Ramos (cell line): ENCODE measurements around the gene ACOXL.
"Not testable (repeated sequence)": the region's sequence is repeated elsewhere in the genome, so short reads cannot be mapped to it uniquely, and the experiment has no call there.

Source experiments
- in situ Hi-C: fragments of 300-500 bp; cut with MboI; formaldehyde crosslinking; loops from one replicate; pipeline ENCODE4 v1.14.3; 2022; ENCODE audit warnings: low sequenced_read_pairs; ENCODE audit not compliant: unreplicated experiment

The ACOXL gene

DNA sequence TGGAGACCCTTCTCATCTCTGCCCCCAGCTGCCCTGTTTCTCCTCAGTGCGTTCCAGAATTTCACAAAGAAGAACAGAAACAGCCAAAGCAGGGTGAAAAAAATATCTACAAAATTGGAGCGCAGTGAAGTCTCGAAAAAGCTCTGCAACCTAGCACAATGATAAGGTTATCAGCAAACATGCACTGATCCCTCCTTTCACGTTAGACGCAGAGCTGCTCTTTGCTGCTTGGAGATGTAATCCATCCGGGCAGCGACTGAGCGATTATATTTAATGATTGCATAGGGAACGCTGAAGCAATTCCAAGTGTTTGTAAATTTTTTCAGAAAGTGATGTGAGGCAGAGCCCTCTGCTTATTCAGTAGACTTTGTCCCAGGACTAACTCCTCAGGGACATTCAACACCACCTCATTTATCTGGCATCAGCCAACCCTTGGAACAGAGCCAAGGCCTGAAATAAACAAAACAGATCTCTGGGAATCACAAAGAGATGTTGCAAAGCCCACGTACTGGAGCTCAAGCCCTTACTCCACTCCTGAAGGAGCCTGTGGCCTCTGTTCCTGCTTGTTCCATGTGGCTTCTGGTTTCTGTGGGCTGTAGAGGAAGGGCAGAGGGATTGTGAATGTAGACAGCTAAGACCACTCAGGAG lies 215.8 kb downstream of the ACOXL start:
- in situ Hi-C loops, result no loop called here

DNA sequence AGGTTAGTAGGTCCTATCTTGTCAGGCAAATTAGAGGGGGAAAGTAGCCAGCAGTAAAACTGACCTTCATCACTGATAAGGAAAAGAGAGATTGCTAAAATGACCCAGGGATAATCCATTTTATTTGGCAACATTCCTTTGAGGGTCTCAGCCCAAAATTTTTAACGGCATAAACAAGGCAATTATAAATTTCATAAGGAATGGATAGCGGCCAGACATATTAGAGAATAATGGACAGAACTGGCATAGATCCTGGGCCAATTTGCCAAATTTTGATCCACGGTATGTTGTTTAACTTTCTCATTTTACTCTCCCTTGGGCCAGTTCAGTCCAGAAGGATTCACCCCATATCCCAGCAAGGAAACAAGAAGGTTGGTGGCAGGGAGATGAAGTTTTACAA lies 217.9 kb downstream of the ACOXL start:
- in situ Hi-C loops, result no loop called here

DNA sequence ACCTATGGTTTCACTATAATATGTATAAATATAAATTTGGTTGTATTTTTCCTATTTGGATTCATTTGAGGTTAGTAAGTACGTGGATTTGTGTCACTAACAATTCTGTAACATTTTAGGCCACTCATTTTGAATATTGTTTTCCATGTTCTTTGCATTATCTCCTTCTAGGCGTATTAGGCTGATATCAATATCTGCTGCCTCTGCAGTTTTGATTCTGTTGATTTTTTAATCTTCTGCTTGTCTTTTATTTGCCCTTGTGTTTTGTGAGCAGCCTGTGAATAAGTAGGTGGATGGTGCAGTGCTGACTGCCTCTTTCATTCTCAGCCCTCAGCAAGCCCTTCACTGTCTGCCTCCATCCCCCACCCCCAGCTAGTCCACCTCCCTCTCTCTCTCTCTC lies 222.7 kb downstream of the ACOXL start:
- in situ Hi-C loops, result no loop called here

DNA sequence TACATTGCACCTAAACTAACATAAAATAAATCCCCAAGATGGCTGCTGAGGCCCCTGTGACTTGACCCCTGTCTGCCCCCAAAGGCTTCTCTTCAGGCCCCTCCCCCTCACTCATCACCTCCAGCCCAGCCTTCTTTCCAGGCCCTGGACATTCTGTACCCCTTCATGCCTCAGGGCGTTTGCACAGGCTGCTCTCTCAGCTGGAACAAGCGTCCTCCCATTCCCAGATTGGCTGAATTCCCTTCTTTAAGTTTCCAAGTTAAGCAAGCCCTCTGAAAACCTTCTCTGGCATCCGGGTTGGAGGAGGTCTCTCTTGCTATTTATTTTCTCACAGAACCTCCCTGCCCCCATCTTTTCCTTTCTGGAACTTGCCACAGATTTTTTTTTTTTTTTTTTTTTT lies 223.2 kb downstream of the ACOXL start:
- in situ Hi-C loops, result no loop called here

DNA sequence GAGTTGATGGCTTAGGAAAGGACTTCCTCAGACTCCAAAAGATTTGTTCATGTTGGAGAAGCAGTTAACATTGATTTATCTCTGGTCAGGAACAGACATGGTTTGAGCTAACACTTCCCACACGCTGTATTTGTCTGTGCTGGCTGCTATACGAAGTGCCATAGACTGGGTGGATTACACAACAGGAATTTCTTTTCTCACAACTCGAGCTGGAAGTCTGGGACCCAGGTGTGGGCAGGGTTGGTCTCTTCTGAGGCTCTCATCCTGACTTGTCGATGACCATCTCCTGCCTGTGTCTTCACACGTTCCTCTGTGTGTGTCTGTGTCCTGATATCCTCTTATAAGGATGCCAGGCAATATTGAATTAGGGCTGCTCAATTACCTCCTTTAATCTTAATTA lies 224.9 kb downstream of the ACOXL start:
- in situ Hi-C loops, result no loop called here

DNA sequence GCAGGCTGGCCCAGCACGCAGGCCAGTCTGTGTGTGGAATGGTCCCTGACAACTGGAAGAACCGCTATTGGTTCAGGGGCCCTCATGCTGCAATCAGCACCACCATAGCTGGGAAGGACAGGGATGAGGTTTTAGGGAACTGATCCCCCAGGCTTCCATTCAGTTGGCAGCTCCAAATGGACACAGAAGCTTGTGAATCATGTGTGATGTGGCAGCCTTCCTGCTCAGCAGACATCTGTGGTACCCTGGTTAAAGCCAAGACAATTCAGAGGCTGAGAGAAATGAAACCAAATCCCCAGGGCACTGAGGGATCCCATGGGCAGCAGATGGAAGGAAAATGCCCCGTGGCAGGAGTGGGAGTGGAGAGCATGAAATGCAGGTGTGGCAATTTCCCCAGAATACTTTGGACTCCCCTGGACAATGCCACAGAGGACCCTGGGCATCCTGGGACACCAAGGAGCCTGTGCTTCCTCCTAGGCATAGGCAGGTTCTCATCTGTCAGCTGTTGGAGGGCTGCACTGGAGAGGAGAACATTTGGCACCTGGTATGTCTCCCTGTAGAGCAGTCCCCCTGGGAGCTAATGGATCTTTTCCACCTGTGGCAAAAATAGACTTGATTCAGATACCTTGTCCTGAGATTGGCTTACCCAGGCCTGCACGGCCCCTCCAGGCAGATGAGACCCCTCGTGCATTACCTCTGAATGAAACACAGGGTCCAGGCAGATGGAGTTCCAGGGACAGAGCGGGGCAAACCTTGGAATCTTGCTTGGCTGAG lies 226.2 kb downstream of the ACOXL start:
- in situ Hi-C loops, result no loop called here

DNA sequence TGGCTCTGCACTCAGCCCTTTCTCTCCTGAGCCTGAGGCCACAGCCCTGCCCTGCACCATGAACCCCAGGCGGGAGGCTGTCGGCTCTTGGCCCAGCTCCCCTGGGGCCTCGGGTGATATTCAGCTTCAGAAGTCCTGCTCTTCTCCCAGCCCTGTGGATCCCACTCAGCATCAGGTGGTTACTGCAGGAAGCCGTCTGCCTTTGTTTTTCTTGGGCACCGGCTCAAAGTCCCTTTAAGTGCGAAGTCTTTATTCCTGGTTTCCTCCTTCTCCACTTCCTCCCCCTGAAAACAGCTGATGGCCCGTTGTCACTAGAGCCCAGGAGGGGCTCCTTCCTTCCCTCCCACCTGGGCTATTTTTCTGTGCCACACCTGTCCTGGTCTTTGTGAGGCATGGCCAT lies 226.8 kb downstream of the ACOXL start:
- in situ Hi-C loops, result no loop called here

DNA sequence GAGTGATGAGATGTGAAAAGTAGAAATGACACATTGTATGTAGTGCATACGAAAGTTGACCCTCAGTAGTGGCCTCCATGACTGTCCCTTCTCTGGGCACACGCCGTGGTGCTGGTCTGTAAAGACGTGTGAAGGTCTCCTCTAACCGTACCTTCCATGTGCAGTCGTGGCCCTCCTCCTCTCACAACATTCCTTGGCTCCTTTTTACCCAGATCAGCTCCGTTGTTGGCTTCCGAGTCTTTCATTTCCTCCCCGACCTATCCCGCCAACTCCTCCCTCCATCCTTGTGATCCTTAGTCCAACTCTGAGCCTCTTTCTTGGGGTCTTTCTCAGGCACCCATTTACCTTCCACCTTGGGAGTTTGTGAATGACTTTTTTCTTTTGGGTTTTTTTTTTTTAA lies 227.9 kb downstream of the ACOXL start:
- in situ Hi-C loops, result no loop called here

DNA sequence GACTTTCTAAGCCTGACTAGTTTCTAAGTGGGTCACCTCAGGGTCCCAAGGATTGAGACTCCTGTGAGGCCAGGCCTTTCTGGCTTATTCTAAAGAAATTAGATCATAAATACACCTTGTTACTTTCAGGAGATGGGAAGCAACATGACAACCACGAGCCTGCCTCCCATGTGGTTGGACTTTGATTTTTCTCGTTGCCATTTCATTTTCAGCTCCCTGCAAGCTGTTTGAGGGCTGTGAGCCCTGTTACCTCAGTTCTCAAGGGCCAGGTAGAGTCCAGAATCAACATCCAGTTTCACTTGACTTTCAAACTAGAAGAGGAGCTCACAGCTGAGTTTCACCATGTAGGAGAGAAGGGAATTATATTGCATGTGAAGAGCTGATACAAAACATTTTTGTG lies 228.6 kb downstream of the ACOXL start:
- in situ Hi-C loops, result no loop called here

DNA sequence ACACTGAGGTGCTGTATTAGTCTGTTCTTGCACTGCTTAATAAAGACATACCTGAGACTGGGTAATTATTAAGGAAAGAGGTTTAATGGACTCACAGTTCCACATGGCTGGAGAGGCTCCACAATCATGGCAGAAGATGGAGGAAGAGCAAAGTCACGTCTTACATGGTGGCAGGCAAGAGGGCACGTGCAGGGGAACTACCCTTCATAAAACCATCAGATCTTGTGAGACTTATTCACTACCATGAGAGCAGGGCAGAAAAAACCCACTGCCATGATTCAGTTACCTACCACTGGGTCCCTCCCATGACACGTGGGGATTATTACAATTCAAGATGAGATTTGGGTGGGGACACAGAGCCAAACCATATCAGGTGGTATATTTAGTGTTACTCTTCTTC lies 229.3 kb downstream of the ACOXL start:
- in situ Hi-C loops, result not testable (repeated sequence)

DNA sequence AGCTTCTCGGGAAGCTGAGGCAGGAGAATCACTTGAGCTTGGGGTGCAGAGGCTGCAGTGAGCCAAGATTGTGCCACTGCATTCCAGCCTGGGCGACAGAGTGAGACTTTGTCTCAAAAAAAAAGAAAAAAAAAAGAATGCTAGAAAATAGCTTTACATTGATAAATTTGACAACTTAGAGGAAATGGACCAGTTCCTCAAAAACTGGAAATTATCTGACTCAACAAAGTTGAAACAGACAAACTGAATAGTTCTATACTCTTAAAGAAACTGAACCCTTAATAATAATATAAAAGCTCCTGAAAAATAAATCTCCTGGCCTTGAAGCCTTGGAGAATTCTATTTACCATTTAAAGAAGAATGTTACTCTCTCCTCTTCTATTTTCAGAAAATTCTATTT lies 237.3 kb downstream of the ACOXL start:
- in situ Hi-C loops, result no loop called here

DNA sequence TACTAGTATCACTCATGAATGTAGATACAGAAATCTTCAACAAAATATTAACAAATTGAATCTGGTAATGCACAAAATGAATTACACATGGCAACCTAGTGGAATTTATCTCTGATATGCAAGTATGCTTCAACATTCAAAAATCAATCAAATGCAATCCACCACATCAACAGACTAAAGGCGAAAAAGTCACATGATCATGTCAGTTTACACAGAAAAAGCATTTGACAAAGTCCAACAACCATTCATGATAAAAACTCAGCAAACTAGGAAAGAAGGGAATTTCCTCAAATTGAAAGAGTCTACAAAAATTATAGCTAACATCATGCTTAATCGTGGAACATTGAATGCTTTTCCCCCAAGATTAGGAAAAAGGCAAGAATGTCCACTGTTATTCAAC lies 237.8 kb downstream of the ACOXL start:
- in situ Hi-C loops, result no loop called here

DNA sequence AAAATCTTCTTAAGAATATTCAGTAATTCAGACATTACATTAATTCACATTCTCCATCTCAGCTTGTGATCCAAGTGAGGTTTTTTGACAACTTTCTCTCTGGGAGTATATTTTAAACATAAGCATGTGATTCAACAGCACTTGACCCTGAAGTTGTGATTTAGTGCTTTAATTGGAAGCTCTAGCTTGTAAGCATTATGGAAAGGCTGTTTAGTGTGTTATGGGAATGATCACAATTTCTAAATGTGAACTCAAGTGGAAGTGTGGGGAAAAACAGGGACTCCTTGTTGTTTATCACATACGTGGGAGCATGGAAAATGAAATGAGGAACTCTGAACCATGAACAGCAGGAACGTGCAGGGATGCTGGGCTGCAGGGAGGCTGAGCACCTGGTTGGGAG lies 239.4 kb downstream of the ACOXL start:
- in situ Hi-C loops, result no loop called here

DNA sequence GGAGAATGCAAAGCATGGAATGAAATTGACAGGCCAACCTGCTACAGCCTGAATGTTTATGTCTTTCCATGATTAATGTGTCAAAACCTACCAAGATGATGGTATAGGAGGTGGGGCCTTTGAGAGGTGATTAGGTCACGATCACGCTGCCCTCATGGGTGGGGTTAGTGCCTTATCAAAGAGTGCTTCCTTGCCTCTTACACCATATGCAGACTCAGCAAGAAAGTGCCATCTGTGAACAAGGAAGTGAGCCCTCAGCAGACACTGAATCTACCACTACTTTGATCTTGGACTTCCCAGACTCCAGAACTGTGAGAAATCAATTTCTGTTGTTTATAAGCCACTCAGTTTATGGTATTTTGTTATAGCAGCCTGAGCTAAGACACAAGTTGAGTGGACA lies 240.9 kb downstream of the ACOXL start:
- in situ Hi-C loops, result no loop called here

DNA sequence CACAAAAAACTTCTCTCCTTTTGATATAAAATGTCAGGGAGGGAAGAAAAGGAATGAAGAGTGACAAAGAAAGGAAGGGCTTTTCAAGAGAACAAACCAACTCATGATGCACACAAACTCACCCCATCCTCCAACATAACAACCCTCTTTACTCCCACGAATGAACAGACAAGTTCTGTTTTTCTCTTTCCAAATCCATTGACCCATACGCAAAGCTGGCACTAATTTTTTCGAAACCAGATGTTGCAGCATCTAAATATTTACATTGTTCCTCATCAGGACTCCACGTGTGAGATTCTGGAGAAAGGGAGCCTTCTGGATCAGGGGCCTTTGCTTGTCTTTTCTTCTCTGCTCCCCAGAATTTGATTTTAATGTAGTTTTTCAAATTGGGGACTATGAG lies 245.0 kb downstream of the ACOXL start:
- in situ Hi-C loops, result no loop called here

DNA sequence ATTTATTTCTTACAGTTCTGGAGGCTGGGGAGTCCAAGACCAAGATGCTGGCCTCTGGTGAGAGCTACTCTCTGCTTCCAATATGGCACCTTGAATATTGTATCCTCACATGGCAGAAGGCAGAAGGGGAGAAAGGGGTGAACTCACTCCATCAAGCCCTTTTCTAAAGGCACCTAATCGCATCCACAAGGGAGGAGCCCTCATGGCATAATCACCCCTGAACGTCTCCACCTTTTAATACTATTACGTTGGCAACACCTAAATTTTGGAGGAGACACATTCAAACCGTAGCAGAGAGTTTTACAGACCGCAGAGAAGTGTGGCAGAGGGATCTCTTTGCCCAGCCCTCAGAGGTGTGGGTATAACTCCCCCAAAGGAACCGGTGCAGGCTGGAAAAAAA lies 245.8 kb downstream of the ACOXL start:
- in situ Hi-C loops, result no loop called here

DNA sequence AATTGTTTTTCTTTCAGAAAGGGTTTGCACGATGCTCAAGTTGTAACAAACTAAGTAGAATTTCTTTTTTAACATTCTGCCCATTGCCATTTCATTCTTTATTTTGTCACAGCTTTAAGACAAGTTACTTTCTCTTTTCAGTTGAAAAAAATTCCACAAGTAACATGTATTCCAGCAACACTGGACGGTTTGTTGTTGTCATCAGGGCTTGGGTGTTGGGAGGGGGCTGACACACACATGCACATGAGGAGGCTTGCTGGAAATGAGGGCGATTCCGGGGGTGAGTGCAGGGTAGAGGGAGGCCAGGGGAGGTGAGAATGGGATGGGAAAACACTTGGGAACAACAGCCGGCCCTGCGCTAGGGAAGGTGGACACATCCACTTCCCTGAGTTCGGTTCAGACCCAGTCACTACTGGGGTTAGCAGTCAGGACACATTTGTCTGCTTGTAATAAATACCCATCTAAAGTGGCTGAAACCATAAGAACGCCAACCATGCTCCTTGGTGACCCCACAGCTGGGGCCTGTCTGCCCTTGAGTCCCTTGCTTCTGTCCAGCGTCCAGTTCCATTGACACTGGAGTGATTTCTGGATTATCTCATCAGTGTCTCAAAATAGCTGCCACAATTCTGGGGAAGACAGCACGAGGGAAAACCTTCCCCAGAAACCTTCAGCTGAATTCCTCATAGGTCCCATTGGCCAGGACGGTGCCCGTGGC lies 246.5 kb downstream of the ACOXL start:
- in situ Hi-C loops, result no loop called here

DNA sequence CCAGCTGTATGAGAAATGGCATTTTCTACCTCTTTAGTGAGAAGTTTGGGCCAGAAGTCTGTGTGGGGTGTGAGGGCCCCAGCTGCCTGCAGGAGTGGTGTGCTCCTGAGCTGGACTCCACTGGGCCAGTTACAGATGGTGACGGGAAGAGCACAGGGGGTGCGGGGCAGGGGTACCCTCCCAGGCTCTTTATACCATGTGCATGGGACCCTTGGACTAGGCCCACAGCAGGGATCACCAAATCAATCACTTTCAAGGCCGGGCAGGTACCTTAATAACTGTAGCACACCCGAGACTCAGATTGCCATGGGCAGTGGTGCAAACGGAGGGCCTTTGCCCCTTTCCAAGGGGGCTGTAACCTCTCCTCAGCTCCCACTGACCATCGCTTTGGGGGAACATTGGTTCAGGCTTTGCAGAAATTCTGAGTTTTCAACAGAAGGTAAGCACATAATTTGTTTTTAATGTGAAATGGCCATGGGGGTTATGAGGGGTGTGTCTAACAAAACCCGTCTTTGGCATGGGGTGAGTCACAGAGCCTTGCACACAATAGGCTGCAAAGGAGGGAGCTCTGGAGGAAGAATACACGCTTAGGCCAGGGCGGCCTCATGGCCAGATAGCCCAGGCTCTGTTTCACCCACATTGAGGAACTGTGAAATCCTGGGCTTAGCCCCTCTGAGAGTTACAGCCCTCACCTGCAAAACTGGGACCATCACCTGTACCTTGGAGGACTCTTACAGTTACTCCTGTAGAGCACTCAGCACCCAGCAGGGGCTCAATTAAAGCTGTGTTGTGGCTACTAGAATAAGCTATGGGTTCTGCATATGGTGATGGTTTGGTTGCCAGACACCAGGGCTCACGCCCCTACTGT lies 247.3 kb downstream of the ACOXL start:
- in situ Hi-C loops, result no loop called here

DNA sequence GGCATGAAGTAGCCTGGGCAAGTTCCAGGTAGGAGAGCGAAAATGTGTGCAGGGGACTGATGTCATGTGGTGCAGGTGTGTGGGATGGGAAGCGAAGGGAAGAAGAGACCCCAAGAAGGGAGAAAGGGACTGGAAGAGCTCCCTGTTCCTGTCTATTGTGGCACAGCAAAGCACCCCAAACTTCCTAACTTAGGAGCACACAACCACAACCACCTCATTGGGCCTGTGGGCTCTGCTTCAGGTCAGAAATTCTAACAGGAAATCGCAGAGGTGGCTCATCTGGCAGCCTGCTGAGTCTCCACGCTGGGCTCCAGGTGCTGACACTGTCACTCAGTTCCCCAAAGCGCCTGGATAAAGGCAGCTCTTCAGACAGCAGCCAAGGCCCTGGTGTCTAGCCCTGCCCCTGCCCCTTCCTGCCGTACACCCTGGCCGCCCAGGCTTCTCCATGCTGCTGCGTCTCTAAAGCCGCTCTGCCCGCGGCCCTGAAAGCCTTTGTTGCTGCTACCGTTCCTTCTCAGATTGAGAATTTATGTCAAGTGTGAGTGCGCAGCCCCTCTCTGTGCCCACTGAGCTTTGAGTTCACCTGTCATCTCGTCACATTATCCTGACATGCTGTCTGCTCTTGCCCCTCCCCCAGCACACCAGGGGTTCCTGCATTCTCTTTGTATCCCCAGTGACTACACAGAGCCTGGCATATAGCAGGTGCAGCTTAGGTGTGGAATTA lies 248.1 kb downstream of the ACOXL start:
- in situ Hi-C loops, result no loop called here

DNA sequence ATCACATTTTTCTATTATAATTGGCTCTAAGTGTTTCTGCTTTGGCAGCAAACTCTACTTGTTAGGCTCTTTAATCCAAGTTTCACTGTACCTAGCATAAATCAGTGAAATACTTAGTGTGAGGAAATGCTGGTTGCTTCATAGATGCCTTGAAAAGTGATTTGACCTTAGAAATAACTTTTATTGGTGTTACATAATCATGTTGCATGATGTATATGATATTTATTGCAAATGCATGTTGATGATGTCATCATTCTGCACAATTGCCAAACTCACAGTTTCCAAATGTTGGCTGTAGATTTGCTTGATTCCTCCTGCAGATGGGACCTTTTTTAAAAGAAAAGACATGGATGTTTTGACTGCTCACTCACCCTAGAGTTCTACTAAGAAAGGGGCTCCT lies 250.8 kb downstream of the ACOXL start:
- in situ Hi-C loops, result no loop called here
